Peyer's patch (tissue), 4 donors: Measurements from ENCODE around the gene NOD1. TPM values are rescaled to one million over a fixed set of nuclear protein-coding genes. Genes with fewer than 3 reads are reported as not detected.

Source experiments
- DNase-seq, 3 donors: peaks; one replicate each; pipeline ENCODE4 v3.0.0-alpha.2; 2017 to 2019
- H3K27ac ChIP-seq, 4 donors: fragments of 200-600 bp; sonication (generic); one replicate each; pipeline ENCODE4 v1.5.1; 2016 to 2019
- H3K27me3 ChIP-seq, 2 donors: fragments of 200-600 bp; sonication (generic); one replicate each; pipeline ENCODE4 v1.5.1; 2019
- H3K36me3 ChIP-seq, 3 donors: fragments of 200-600 bp; sonication (generic); one replicate each; pipeline ENCODE4 v1.5.1; 2016 to 2019
- H3K4me1 ChIP-seq, 4 donors: fragments of 200-600 bp; sonication (generic); one replicate each; pipeline ENCODE4 v1.5.1; 2016 to 2019
- H3K4me3 ChIP-seq, 4 donors: fragments of 200-600 bp; sonication (generic); 1 replicate in 3 of 4; 2 replicates in 1 of 4; pipeline ENCODE4 v1.5.1; 2016 to 2019; ENCODE audit warnings: mild to moderate bottlenecking in 1 of 4
- H3K9me3 ChIP-seq, 4 donors: fragments of 200-600 bp; sonication (generic); one replicate each; pipeline ENCODE4 v1.5.1; 2016 to 2019; ENCODE audit warnings: mild to moderate bottlenecking in 1 of 4
- CTCF ChIP-seq, 6 experiments: fragments of 450-650 bp in 4 of 6; fragments of 200-600 bp in 2 of 6; sonication (generic) in 1 of 6; IDR thresholded peaks; one replicate each; pipeline ENCODE4 v1.5.1; 2017 to 2019; ENCODE audit warnings: antibody characterized with exemption in 6 of 6, mild to moderate bottlenecking in 3 of 6, moderate library complexity in 1 of 6
- POLR2A ChIP-seq, 2 donors: fragments of 450-650 bp; IDR thresholded peaks; one replicate each; pipeline ENCODE4 v1.5.1; 2017; ENCODE audit warnings: antibody characterized with exemption in 2 of 2, mild to moderate bottlenecking in 2 of 2, moderate library complexity in 2 of 2
- total RNA-seq, 4 donors: library from RNA; depleted of rRNA; stranded (reverse); fragments of >200 nt; gene quantifications; one replicate each; pipeline ENCODE4 v1.1.0, GENCODE V29; 2016

The NOD1 gene
- total RNA-seq, 4 donors from 2014 or later = 4.0 to 29.7 (median 21.0) TPM

- Histone ChIP-seq H3K27me3 (no peaks in the 10 kb centered on the region), H3K4me1 (peaks cover 0 to 25% (median 12%) of the 10 kb centered on the region in 4 donors), H3K4me3 (peak overlapping the region; percentile 56 to 83 (median 70)), H3K9me3 (no peaks in the 10 kb centered on the region), H3K36me3 (no peaks in the 10 kb centered on the region), H3K27ac (peak overlapping the region; percentile 82 to 92 (median 90))
- no peak for TF ChIP-seq POLR2A (IDR thresholded peaks at IDR 0.05)
- TF ChIP-seq CTCF (IDR thresholded peaks at IDR 0.05) = no peak
- no peak for DNase-seq
These were observed 877 bp upstream of the NOD1 start for GRCh38 chr7:30479202-30480120.

- H3K36me3 ChIP-seq = no peaks in the 10 kb centered on the region
- DNase-seq = no peak
- TF ChIP-seq POLR2A (IDR thresholded peaks at IDR 0.05) (no peak), CTCF (IDR thresholded peaks at IDR 0.05) (no peak)
- H3K4me1 ChIP-seq = peaks cover 0 to 37% (median 12%) of the 10 kb centered on the region in 4 donors
- H3K4me3 ChIP-seq = no peak overlapping the region
- H3K27me3 ChIP-seq = no peaks in the 10 kb centered on the region
- H3K9me3 ChIP-seq = no peaks in the 10 kb centered on the region
- H3K27ac ChIP-seq = no peak overlapping the region
These were observed 2.0 kb downstream of the NOD1 start for GRCh38 chr7:30476459-30477145.

- TF ChIP-seq POLR2A (IDR thresholded peaks at IDR 0.05) (no peak), CTCF (IDR thresholded peaks at IDR 0.05) (no peak)
- Histone ChIP-seq H3K36me3 (no peaks in the 10 kb centered on the region), H3K4me1 (peaks cover 0 to 44% (median 12%) of the 10 kb centered on the region in 4 donors), H3K9me3 (no peaks in the 10 kb centered on the region), H3K4me3 (no peak overlapping the region), H3K27me3 (no peaks in the 10 kb centered on the region), H3K27ac (peak overlapping the region in 1 of 4 donors; percentile 2)
- DNase-seq = no peak
These were observed 3.0 kb downstream of the NOD1 start for GRCh38 chr7:30475580-30475979.

- DNase-seq = no peak
- peaks cover 0 to 50% (median 12%) of the 10 kb centered on the region in 4 donors for H3K4me1 ChIP-seq
- no peaks in the 10 kb centered on the region for H3K27me3 ChIP-seq
- H3K27ac ChIP-seq = peak overlapping the region in 1 of 4 donors; percentile 1
- H3K4me3 ChIP-seq = no peak overlapping the region
- no peak for TF ChIP-seq POLR2A (IDR thresholded peaks at IDR 0.05)
- no peak for TF ChIP-seq CTCF (IDR thresholded peaks at IDR 0.05)
- H3K36me3 ChIP-seq = no peaks in the 10 kb centered on the region
- no peaks in the 10 kb centered on the region for H3K9me3 ChIP-seq
These were observed 3.7 kb downstream of the NOD1 start for GRCh38 chr7:30474893-30475292.

GRCh38 chr7:30474485-30474884, 4.1 kb downstream of the NOD1 start:
- Histone ChIP-seq H3K9me3 (no peaks in the 10 kb centered on the region), H3K27me3 (no peaks in the 10 kb centered on the region), H3K4me1 (peaks cover 0 to 50% (median 11%) of the 10 kb centered on the region in 4 donors), H3K27ac (peak overlapping the region in 1 of 4 donors; percentile 1), H3K36me3 (no peaks in the 10 kb centered on the region), H3K4me3 (no peak overlapping the region)
- no peak for DNase-seq
- TF ChIP-seq CTCF (IDR thresholded peaks at IDR 0.05) = no peak
- no peak for TF ChIP-seq POLR2A (IDR thresholded peaks at IDR 0.05)
